DMS114 treated with DMSO at 0.1 percent for 48 hours (cell line): ENCODE results near the gene THBD.

Experiments
- DNase-seq: peaks from one replicate; lab custom pipeline; 2025; ENCODE audit not compliant: unreplicated experiment; lab: John Stamatoyannopoulos, UW

The THBD gene

GRCh38 chr20:23084845-23085365 is 35.4 kb upstream of the THBD start:
- DNase-seq: no peak

GRCh38 chr20:23084282-23084844 is 34.9 kb upstream of the THBD start:
- no peak for DNase-seq

- DNase-seq: no peak
Measured at GRCh38 chr20:23083553-23084220, 34.2 kb upstream of the THBD start.

- no peak for DNase-seq
Measured at GRCh38 chr20:23082846-23083552, 33.5 kb upstream of the THBD start.

- no peak for DNase-seq
Measured at GRCh38 chr20:23081263-23081819, 31.9 kb upstream of the THBD start.

- DNase-seq: no peak
Measured at GRCh38 chr20:23080521-23080920, 31.0 kb upstream of the THBD start.

- DNase-seq: no peak
Measured at GRCh38 chr20:23079926-23080325, 30.5 kb upstream of the THBD start.

- DNase-seq: no peak
Measured at GRCh38 chr20:23079016-23079351, 29.5 kb upstream of the THBD start.

- DNase-seq: no peak
Measured at GRCh38 chr20:23078351-23079015, 29.0 kb upstream of the THBD start.

- DNase-seq: no peak
Measured at GRCh38 chr20:23077277-23077676, 27.8 kb upstream of the THBD start.

- no peak for DNase-seq
Measured at GRCh38 chr20:23074052-23074451, 24.6 kb upstream of the THBD start.

GRCh38 chr20:23072892-23073586 is 23.6 kb upstream of the THBD start:
- DNase-seq: no peak

GRCh38 chr20:23071996-23072395 is 22.5 kb upstream of the THBD start:
- no peak for DNase-seq

- DNase-seq: no peak
Measured at GRCh38 chr20:23071398-23071797, 21.9 kb upstream of the THBD start.

GRCh38 chr20:23069108-23069507 is 19.6 kb upstream of the THBD start:
- no peak for DNase-seq

- no peak for DNase-seq
Measured at GRCh38 chr20:23068283-23068682, 18.8 kb upstream of the THBD start.

GRCh38 chr20:23066772-23067171 is 17.3 kb upstream of the THBD start:
- DNase-seq: no peak

- DNase-seq: no peak
Measured at GRCh38 chr20:23065266-23066201, 16.1 kb upstream of the THBD start.

GRCh38 chr20:23063581-23063980 is 14.1 kb upstream of the THBD start:
- no peak for DNase-seq

GRCh38 chr20:23063168-23063567 is 13.7 kb upstream of the THBD start:
- no peak for DNase-seq
